OCI-LY7 (cell line): ENCODE results near the gene PLPPR5. TPM values are rescaled to one million over a fixed set of nuclear protein-coding genes. Genes with fewer than 3 reads are reported as not detected.
"Not testable (repeated sequence)": the region's sequence is repeated elsewhere in the genome, so short reads cannot be mapped to it uniquely, and the experiment has no call there.

Source experiments
- BruUV-seq: library from RNA; stranded (reverse); fragments of 400-500 nt; replicated peaks from 2 replicates; lab custom pipeline; 2021; lab: Mats Ljungman, UMichigan
- CTCF ChIA-PET: fragments of 300-600 bp; sonication (Branson Sonifier 250); formaldehyde crosslinking; loops from one replicate; lab custom pipeline; 2022; ENCODE audit warnings: antibody characterized with exemption; ENCODE audit not compliant: unreplicated experiment; lab: Charles Lee
- POLR2A ChIA-PET: fragments of 300-600 bp; sonication (Branson Sonifier 250); formaldehyde crosslinking; loops from one replicate; lab custom pipeline; 2022; ENCODE audit warnings: antibody characterized with exemption; lab: Charles Lee
- DNase-seq: peaks from one replicate; pipeline ENCODE4 v3.0.0-alpha.2; 2015; ENCODE audit warnings: low spot score
- H2AFZ ChIP-seq: fragments of 200-600 bp; sonication (generic), shearing (Covaris generic); 2 replicates; pipeline ENCODE4 v1.6.1; 2014; ENCODE audit warnings: mild to moderate bottlenecking, antibody characterized with exemption, low read length, moderate library complexity
- H3K27ac ChIP-seq: fragments of 200-600 bp; sonication (generic); 2 replicates; pipeline ENCODE4 v1.5.1; 2014; ENCODE audit warnings: mixed run types, low read depth, mild to moderate bottlenecking, moderate library complexity, low read length, inconsistent platforms; ENCODE audit not compliant: poor library complexity, severe bottlenecking
- H3K36me3 ChIP-seq: fragments of 200-600 bp; sonication (generic); 2 replicates; pipeline ENCODE4 v1.6.1; 2014; ENCODE audit warnings: mild to moderate bottlenecking, antibody characterized with exemption, low read length, moderate library complexity, mixed read lengths; ENCODE audit not compliant: insufficient read depth
- H3K4me1 ChIP-seq: fragments of 200-600 bp; sonication (generic); 2 replicates; pipeline ENCODE4 v1.5.1; 2014; ENCODE audit warnings: mild to moderate bottlenecking, low read length; ENCODE audit not compliant: insufficient read depth, poor library complexity, severe bottlenecking
- H3K4me2 ChIP-seq: fragments of 200-600 bp; sonication (generic); 2 replicates; pipeline ENCODE4 v1.6.1; 2014; ENCODE audit warnings: mild to moderate bottlenecking, low read length
- H3K4me3 ChIP-seq: fragments of 200-600 bp; sonication (generic); 2 replicates; pipeline ENCODE4 v1.5.1; 2014; ENCODE audit warnings: mild to moderate bottlenecking, low read depth, low read length; ENCODE audit not compliant: poor library complexity, severe bottlenecking
- H3K79me2 ChIP-seq: fragments of 200-600 bp; sonication (generic); 2 replicates; pipeline ENCODE4 v1.6.1; 2016; ENCODE audit warnings: low read depth, mild to moderate bottlenecking, low read length, moderate library complexity, mixed read lengths; ENCODE audit not compliant: insufficient read depth
- H3K9me2 ChIP-seq: fragments of 200-600 bp; sonication (generic); 2 replicates; pipeline ENCODE4 v1.6.1; 2016; ENCODE audit warnings: mild to moderate bottlenecking, low read length, mixed read lengths; ENCODE audit not compliant: insufficient read depth
- H3K9me3 ChIP-seq: fragments of 200-600 bp; sonication (generic); 2 replicates; pipeline ENCODE4 v1.6.1; 2014; ENCODE audit warnings: mild to moderate bottlenecking, mixed run types, low read length, mixed read lengths
- H4K20me1 ChIP-seq: fragments of 200-600 bp; sonication (generic); 2 replicates; pipeline ENCODE4 v1.6.1; 2014; ENCODE audit warnings: mild to moderate bottlenecking, antibody characterized with exemption, low read length, moderate library complexity, mixed read lengths; ENCODE audit not compliant: insufficient read depth
- CTCF ChIP-seq: fragments of 200-600 bp; sonication (generic); conservative IDR thresholded peaks from 2 replicates; pipeline ENCODE4 v1.5.1; 2014; ENCODE audit warnings: mild to moderate bottlenecking, antibody characterized with exemption, low read length, moderate library complexity, mixed read lengths
- EZH2phosphoT487 ChIP-seq: fragments of 200-600 bp; sonication (generic); IDR thresholded peaks from 2 replicates; pipeline ENCODE4 v1.6.1; 2018; ENCODE audit warnings: low read depth, borderline replicate concordance, mild to moderate bottlenecking, mixed run types, antibody characterized with exemption, low read length, moderate library complexity, mixed read lengths
- intact Hi-C: fragments of 100-400 bp; cut with micrococcal nuclease; formaldehyde crosslinking; loops from one replicate; pipeline ENCODE4 v1.10.0; 2022; ENCODE audit not compliant: unreplicated experiment
- total RNA-seq, 2 experiments: library from RNA; depleted of rRNA in 1 of 2; stranded (reverse); fragments of >200 nt in 1 of 2; shearing (Covaris generic) in 1 of 2; gene quantifications; 2 replicates each; pipeline ENCODE4 v1.2.3, GENCODE V29; 2014 to 2022

Gene PLPPR5
- total RNA-seq, 2 experiments from 2014 or later: not detected

GRCh38 chr1:98881901-98882300 is 122.8 kb downstream of the PLPPR5 start:
- no peaks in the 10 kb centered on the region for H4K20me1 ChIP-seq
- no peaks in the 10 kb centered on the region for H3K4me1 ChIP-seq
- no peaks in the 10 kb centered on the region for H3K9me3 ChIP-seq
- no peak overlapping the region for H3K27ac ChIP-seq
- POLR2A ChIA-PET: interaction anchor here (0.9 kb wide), 1 partner anchor 14 kb away, joined by 3 read pairs; no protein-coding TSS in a partner anchor
- H2AFZ ChIP-seq: no peak overlapping the region
- CTCF ChIA-PET: no interaction called here
- no peak overlapping the region for H3K4me3 ChIP-seq
- no peak for TF ChIP-seq EZH2phosphoT487
- no peak for TF ChIP-seq CTCF
- DNase-seq: no peak
- no peaks in the 10 kb centered on the region for H3K36me3 ChIP-seq
- intact Hi-C loops: no loop called here
- BruUV-seq: no TSS peak
- no peaks in the 10 kb centered on the region for H3K79me2 ChIP-seq
- H3K4me2 ChIP-seq: no peak overlapping the region
- H3K9me2 ChIP-seq: no peaks in the 10 kb centered on the region

DNA sequence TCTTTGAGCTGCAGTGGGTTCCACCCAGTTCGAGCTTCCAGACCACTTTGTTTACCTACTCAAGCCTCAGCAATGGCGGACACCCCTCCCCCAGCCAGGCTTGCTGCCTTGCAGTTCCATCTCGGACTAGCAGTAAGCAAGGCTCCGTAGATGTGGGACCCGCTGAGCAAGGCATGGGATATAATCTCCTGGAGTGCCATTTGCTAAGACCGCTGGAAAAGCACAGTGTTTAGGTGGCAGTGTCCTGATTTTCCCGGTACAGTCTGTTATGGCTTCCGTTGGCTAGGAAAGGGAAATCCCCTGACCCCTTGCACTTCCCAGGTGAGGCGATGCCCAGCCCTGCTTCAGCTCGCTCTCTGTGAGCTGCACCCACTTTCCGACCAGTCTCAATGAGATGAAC is 123.4 kb downstream of the PLPPR5 start:
- DNase-seq, H3K4me3 ChIP-seq, H4K20me1 ChIP-seq, intact Hi-C loops, H3K79me2 ChIP-seq, H3K4me1 ChIP-seq, CTCF ChIA-PET, H3K4me2 ChIP-seq, H3K27ac ChIP-seq, H3K9me2 ChIP-seq, H2AFZ ChIP-seq, H3K9me3 ChIP-seq, H3K36me3 ChIP-seq, BruUV-seq: not testable (repeated sequence)
- POLR2A ChIA-PET: interaction anchor here (0.9 kb wide), 1 partner anchor 14 kb away, joined by 3 read pairs; no protein-coding TSS in a partner anchor

GRCh38 chr1:98874828-98875227 is 129.8 kb downstream of the PLPPR5 start:
- Histone ChIP-seq H3K36me3 (no peaks in the 10 kb centered on the region; the same call in 1 of the 2 replicates), H3K79me2 (no peaks in the 10 kb centered on the region), H3K4me3 (no peak overlapping the region), H3K4me1 (peaks cover 17% of the 10 kb centered on the region), H3K27ac (no peak overlapping the region), H3K9me2 (no peaks in the 10 kb centered on the region), H2AFZ (no peak overlapping the region), H3K9me3 (peaks cover 8% of the 10 kb centered on the region; the same call in 1 of the 2 replicates), H3K4me2 (no peak overlapping the region), H4K20me1 (no peaks in the 10 kb centered on the region)
- no TSS peak for BruUV-seq
- POLR2A ChIA-PET: interaction anchor here (0.5 kb wide), 1 partner anchor 66 kb away, joined by 3 read pairs; no protein-coding TSS in a partner anchor
- CTCF ChIA-PET: no interaction called here
- TF ChIP-seq CTCF: no peak
- intact Hi-C loops: no loop called here
- no peak for DNase-seq
